ENCODE measurements around the gene KLHL21.

Gene KLHL21

GRCh38 chr1:6632588-6633514 is 30.2 kb upstream of the KLHL21 start:
- H3K9ac ChIP-seq (ENCODE audit: low read length) = no peak overlapping the region
- no peak overlapping the region for H3K27ac ChIP-seq (ENCODE audit: low read depth, low read length)
- peaks cover 39% of the 10 kb centered on the region for H3K36me3 ChIP-seq (ENCODE audit: control insufficient read depth, insufficient read depth, low read length)
- no peak overlapping the region for H3K4me3 ChIP-seq (ENCODE audit: low read length)
- H3K4me1 ChIP-seq (ENCODE audit: control insufficient read depth, insufficient read depth, low read length) = no peaks in the 10 kb centered on the region
- peaks cover under 1% of the 10 kb centered on the region for H3K27me3 ChIP-seq (ENCODE audit: control insufficient read depth, insufficient read depth, low read length)

- H3K27ac ChIP-seq (ENCODE audit: low read depth, low read length) = no peak overlapping the region
- H3K4me3 ChIP-seq (ENCODE audit: low read length) = no peak overlapping the region
- H3K4me1 ChIP-seq (ENCODE audit: control insufficient read depth, insufficient read depth, low read length) = peaks cover under 1% of the 10 kb centered on the region
- peaks cover 2% of the 10 kb centered on the region for H3K27me3 ChIP-seq (ENCODE audit: control insufficient read depth, insufficient read depth, low read length)
- no peak overlapping the region for H3K9ac ChIP-seq (ENCODE audit: low read length)
- H3K36me3 ChIP-seq (ENCODE audit: control insufficient read depth, insufficient read depth, low read length) = peaks cover 31% of the 10 kb centered on the region
These were observed 28.4 kb upstream of the KLHL21 start for GRCh38 chr1:6631058-6631457.

- H3K9ac ChIP-seq (ENCODE audit: low read length) = no peak overlapping the region
These were observed 27.4 kb upstream of the KLHL21 start for GRCh38 chr1:6630027-6630426.

GRCh38 chr1:6628971-6629479 is 26.4 kb upstream of the KLHL21 start:
- Histone ChIP-seq H3K4me1 (ENCODE audit: control insufficient read depth, insufficient read depth, low read length) (peaks cover 2% of the 10 kb centered on the region), H3K27me3 (ENCODE audit: control insufficient read depth, insufficient read depth, low read length) (peaks cover 2% of the 10 kb centered on the region), H3K36me3 (ENCODE audit: control insufficient read depth, insufficient read depth, low read length) (peaks cover 24% of the 10 kb centered on the region), H3K9ac (ENCODE audit: low read length) (no peak overlapping the region), H3K4me3 (ENCODE audit: low read length) (no peak overlapping the region), H3K27ac (ENCODE audit: low read depth, low read length) (no peak overlapping the region)

More at GRCh38 chr1:6630027-6630426, 27.4 kb upstream of the KLHL21 start:
- Histone ChIP-seq H3K4me3 (ENCODE audit: low read length) (no peak overlapping the region), H3K27ac (ENCODE audit: low read depth, low read length) (no peak overlapping the region), H3K36me3 (ENCODE audit: control insufficient read depth, insufficient read depth, low read length) (peaks cover 28% of the 10 kb centered on the region), H3K4me1 (ENCODE audit: control insufficient read depth, insufficient read depth, low read length) (peaks cover 2% of the 10 kb centered on the region), H3K27me3 (ENCODE audit: control insufficient read depth, insufficient read depth, low read length) (peaks cover 2% of the 10 kb centered on the region)

GRCh38 chr1:6627841-6628545 is 25.3 kb upstream of the KLHL21 start:
- peaks cover 22% of the 10 kb centered on the region for H3K36me3 ChIP-seq (ENCODE audit: control insufficient read depth, insufficient read depth, low read length)
- no peak overlapping the region for H3K27ac ChIP-seq (ENCODE audit: low read depth, low read length)
- peaks cover 2% of the 10 kb centered on the region for H3K4me1 ChIP-seq (ENCODE audit: control insufficient read depth, insufficient read depth, low read length)

GRCh38 chr1:6627031-6627430 is 24.4 kb upstream of the KLHL21 start:
- peaks cover 15% of the 10 kb centered on the region for H3K36me3 ChIP-seq (ENCODE audit: control insufficient read depth, insufficient read depth, low read length)
- H3K4me1 ChIP-seq (ENCODE audit: control insufficient read depth, insufficient read depth, low read length) = peaks cover 2% of the 10 kb centered on the region
- H3K4me3 ChIP-seq (ENCODE audit: low read length) = no peak overlapping the region
- peaks cover 2% of the 10 kb centered on the region for H3K27me3 ChIP-seq (ENCODE audit: control insufficient read depth, insufficient read depth, low read length)
- H3K27ac ChIP-seq (ENCODE audit: low read depth, low read length) = no peak overlapping the region
- no peak overlapping the region for H3K9ac ChIP-seq (ENCODE audit: low read length)

More at GRCh38 chr1:6627841-6628545, 25.3 kb upstream of the KLHL21 start:
- Histone ChIP-seq H3K9ac (ENCODE audit: low read length) (no peak overlapping the region), H3K27me3 (ENCODE audit: control insufficient read depth, insufficient read depth, low read length) (peaks cover 2% of the 10 kb centered on the region), H3K4me3 (ENCODE audit: low read length) (no peak overlapping the region)

GRCh38 chr1:6625584-6626149 is 23.0 kb upstream of the KLHL21 start:
- H3K4me3 ChIP-seq (ENCODE audit: low read length) = peak overlapping the region; percentile 78
- H3K27me3 ChIP-seq (ENCODE audit: control insufficient read depth, insufficient read depth, low read length) = peaks cover 2% of the 10 kb centered on the region
- H3K9ac ChIP-seq (ENCODE audit: low read length) = peak overlapping the region; percentile 32
- H3K36me3 ChIP-seq (ENCODE audit: control insufficient read depth, insufficient read depth, low read length) = peaks cover 24% of the 10 kb centered on the region
- H3K27ac ChIP-seq (ENCODE audit: low read depth, low read length) = peak overlapping the region; percentile 81
- peaks cover 2% of the 10 kb centered on the region for H3K4me1 ChIP-seq (ENCODE audit: control insufficient read depth, insufficient read depth, low read length)

GRCh38 chr1:6624710-6625583 is 22.3 kb upstream of the KLHL21 start, which contains the start of gene THAP3:
TSS of gene THAP3 (plus strand) at chr1:6624868. CDS start at chr1:6625219, 351 bp downstream.
- peaks cover 2% of the 10 kb centered on the region for H3K27me3 ChIP-seq (ENCODE audit: control insufficient read depth, insufficient read depth, low read length)
- H3K4me1 ChIP-seq (ENCODE audit: control insufficient read depth, insufficient read depth, low read length) = peaks cover 2% of the 10 kb centered on the region
- peak within 1 kb of the TSS; percentile 78 for H3K4me3 ChIP-seq (ENCODE audit: low read length)
- H3K27ac ChIP-seq (ENCODE audit: low read depth, low read length) = peak within 1 kb of the TSS; percentile 81
- H3K9ac ChIP-seq (ENCODE audit: low read length) = peak within 1 kb of the TSS; percentile 32
- H3K36me3 ChIP-seq (ENCODE audit: control insufficient read depth, insufficient read depth, low read length) = peaks cover 30% of the 10 kb centered on the region

- Histone ChIP-seq H3K9ac (ENCODE audit: low read length) (no peak overlapping the region), H3K4me3 (ENCODE audit: low read length) (no peak overlapping the region), H3K4me1 (ENCODE audit: control insufficient read depth, insufficient read depth, low read length) (peaks cover 2% of the 10 kb centered on the region), H3K36me3 (ENCODE audit: control insufficient read depth, insufficient read depth, low read length) (peaks cover 26% of the 10 kb centered on the region), H3K27me3 (ENCODE audit: control insufficient read depth, insufficient read depth, low read length) (peaks cover 2% of the 10 kb centered on the region), H3K27ac (ENCODE audit: low read depth, low read length) (no peak overlapping the region)
These were observed 20.7 kb upstream of the KLHL21 start for GRCh38 chr1:6623269-6623965.

GRCh38 chr1:6622396-6623152 is 19.9 kb upstream of the KLHL21 start:
- peaks cover 2% of the 10 kb centered on the region for H3K4me1 ChIP-seq (ENCODE audit: control insufficient read depth, insufficient read depth, low read length)
- H3K27ac ChIP-seq (ENCODE audit: low read depth, low read length) = no peak overlapping the region
- H3K4me3 ChIP-seq (ENCODE audit: low read length) = no peak overlapping the region
- H3K36me3 ChIP-seq (ENCODE audit: control insufficient read depth, insufficient read depth, low read length) = peaks cover 21% of the 10 kb centered on the region
- H3K27me3 ChIP-seq (ENCODE audit: control insufficient read depth, insufficient read depth, low read length) = no peaks in the 10 kb centered on the region
- no peak overlapping the region for H3K9ac ChIP-seq (ENCODE audit: low read length)
